HEK293T (cell line): ENCODE results near the gene ECSCR.

Source experiments
- ELF4 ChIP-seq: fragments of 450-650 bp; IDR thresholded peaks from 2 replicates; pipeline ENCODE4 v1.6.1; 2017; ENCODE audit warnings: antibody characterized with exemption
- HDGF ChIP-seq: fragments of 450-650 bp; IDR thresholded peaks from 2 replicates; pipeline ENCODE4 v1.6.1; 2017; ENCODE audit warnings: antibody characterized with exemption, borderline replicate concordance
- LEF1 ChIP-seq: fragments of 450-650 bp; IDR thresholded peaks from 2 replicates; pipeline ENCODE4 v1.6.1; 2017; ENCODE audit warnings: mild to moderate bottlenecking, borderline replicate concordance
- NFRKB ChIP-seq: fragments of 450-650 bp; IDR thresholded peaks from 2 replicates; pipeline ENCODE4 v1.6.1; 2016; ENCODE audit warnings: mild to moderate bottlenecking, moderate library complexity
- SP1 ChIP-seq: fragments of 450-650 bp; IDR thresholded peaks from 2 replicates; pipeline ENCODE4 v1.6.1; 2017
- SUZ12 ChIP-seq: fragments of 450-650 bp; IDR thresholded peaks from 2 replicates; pipeline ENCODE4 v1.6.1; 2016; ENCODE audit warnings: mild to moderate bottlenecking
- ZNF384 ChIP-seq: fragments of 450-650 bp; IDR thresholded peaks from 2 replicates; pipeline ENCODE4 v1.6.1; 2016

- TF ChIP-seq LEF1 (no peak), HDGF (no peak), SP1 (no peak), ELF4 (no peak), SUZ12 (no peak), NFRKB (no peak), ZNF384 (no peak)
These were observed 8.3 kb upstream of the ECSCR start, which contains the start of gene SMIM33 for GRCh38 chr5:139470821-139471300.
